NB4 (cell line): ENCODE results near the gene SSBP4.

Experiments
- POLR2A ChIP-seq: IDR thresholded peaks from 2 replicates; pipeline ENCODE4 v1.6.1; 2011; ENCODE audit warnings: mild to moderate bottlenecking; ENCODE audit not compliant: insufficient read length; ENCODE audit errors: extremely low read depth
- TF ChIP-seq, protein P1 (sequence below): IDR thresholded peaks from one replicate; pipeline ENCODE4 v1.5.1; 2012; ENCODE audit warnings: low read depth, low read length

DNA sequence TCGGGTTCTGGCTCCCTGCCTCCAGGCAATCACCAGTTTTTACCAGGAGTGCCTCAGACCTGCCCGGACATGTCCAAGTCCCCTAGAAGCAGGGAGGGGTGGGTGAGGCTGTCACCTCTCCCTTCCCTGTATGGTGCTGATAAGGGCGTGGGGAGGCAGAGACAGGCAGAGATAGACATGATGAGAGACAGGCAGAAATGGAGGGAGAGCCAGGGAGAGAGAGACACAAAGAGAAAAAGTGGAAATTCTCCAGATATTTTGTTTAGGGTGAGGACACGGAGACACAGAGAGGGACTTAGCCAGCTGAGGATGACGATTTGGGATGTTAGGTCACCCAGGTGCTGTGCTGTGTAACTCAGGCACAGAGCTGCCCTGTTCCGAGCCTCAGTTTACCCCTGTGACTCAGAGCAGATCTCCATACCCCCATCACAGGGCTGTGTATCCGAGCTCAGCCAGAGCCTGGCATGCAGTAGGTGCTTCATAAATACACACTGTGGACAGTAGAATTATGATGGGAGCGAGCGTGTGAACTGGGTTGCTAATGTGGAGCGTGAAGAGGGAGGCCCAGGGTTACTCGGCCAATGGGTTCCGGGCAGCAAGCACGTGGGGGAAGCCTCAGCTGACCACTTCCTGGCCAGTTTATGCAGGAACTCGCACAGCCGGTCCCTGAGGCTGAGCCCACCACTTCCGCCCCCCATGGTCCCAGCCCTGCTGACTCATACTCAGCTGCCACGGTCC is 45.1 kb upstream of the SSBP4 start:
- TF ChIP-seq, protein P1, sequence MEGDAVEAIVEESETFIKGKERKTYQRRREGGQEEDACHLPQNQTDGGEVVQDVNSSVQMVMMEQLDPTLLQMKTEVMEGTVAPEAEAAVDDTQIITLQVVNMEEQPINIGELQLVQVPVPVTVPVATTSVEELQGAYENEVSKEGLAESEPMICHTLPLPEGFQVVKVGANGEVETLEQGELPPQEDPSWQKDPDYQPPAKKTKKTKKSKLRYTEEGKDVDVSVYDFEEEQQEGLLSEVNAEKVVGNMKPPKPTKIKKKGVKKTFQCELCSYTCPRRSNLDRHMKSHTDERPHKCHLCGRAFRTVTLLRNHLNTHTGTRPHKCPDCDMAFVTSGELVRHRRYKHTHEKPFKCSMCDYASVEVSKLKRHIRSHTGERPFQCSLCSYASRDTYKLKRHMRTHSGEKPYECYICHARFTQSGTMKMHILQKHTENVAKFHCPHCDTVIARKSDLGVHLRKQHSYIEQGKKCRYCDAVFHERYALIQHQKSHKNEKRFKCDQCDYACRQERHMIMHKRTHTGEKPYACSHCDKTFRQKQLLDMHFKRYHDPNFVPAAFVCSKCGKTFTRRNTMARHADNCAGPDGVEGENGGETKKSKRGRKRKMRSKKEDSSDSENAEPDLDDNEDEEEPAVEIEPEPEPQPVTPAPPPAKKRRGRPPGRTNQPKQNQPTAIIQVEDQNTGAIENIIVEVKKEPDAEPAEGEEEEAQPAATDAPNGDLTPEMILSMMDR = no peak
- TF ChIP-seq POLR2A = no peak
